H9 (cell line): Measurements from ENCODE around the gene INSRR. TPM values are rescaled to one million over a fixed set of nuclear protein-coding genes. Genes with fewer than 3 reads are reported as not detected.

Experiments used
- DNase-seq: peaks from one replicate; pipeline ENCODE4 v3.0.0-alpha.2; 2017
- H2AFZ ChIP-seq: one replicate; pipeline ENCODE4 v1.6.1; 2013; ENCODE audit warnings: mild to moderate bottlenecking, low read length, control low read depth, moderate library complexity
- H2AK5ac ChIP-seq: 2 replicates; pipeline ENCODE4 v1.6.1; 2013; ENCODE audit warnings: low read length, control low read depth, mixed read lengths; ENCODE audit not compliant: insufficient read length
- H2BK120ac ChIP-seq: one replicate; pipeline ENCODE4 v1.6.1; 2013; ENCODE audit warnings: low read depth, mild to moderate bottlenecking, low read length, control low read depth, inconsistent platforms; ENCODE audit not compliant: poor library complexity, severe bottlenecking
- H2BK12ac ChIP-seq: 2 replicates; pipeline ENCODE4 v1.6.1; 2013; ENCODE audit warnings: low read length, control low read depth, mixed read lengths, low read depth; ENCODE audit not compliant: insufficient read length
- H2BK15ac ChIP-seq: 2 replicates; pipeline ENCODE4 v1.6.1; 2013; ENCODE audit warnings: low read depth, low read length, control low read depth
- H2BK20ac ChIP-seq: one replicate; pipeline ENCODE4 v1.6.1; 2013; ENCODE audit warnings: low read depth, mild to moderate bottlenecking, low read length, control low read depth, inconsistent platforms; ENCODE audit not compliant: poor library complexity, severe bottlenecking
- H2BK5ac ChIP-seq: 2 replicates; pipeline ENCODE4 v1.6.1; 2013; ENCODE audit warnings: low read length, control low read depth, mixed read lengths; ENCODE audit not compliant: insufficient read length
- H3K14ac ChIP-seq: 2 replicates; pipeline ENCODE4 v1.6.1; 2013; ENCODE audit warnings: low read length, control low read depth; ENCODE audit not compliant: insufficient read depth
- H3K18ac ChIP-seq: 2 replicates; pipeline ENCODE4 v1.6.1; 2013; ENCODE audit warnings: low read depth, mild to moderate bottlenecking, mixed read lengths, low read length, control low read depth; ENCODE audit not compliant: insufficient read length
- H3K23ac ChIP-seq: 2 replicates; pipeline ENCODE4 v1.6.1; 2013; ENCODE audit warnings: low read length, control low read depth, mixed read lengths, low read depth; ENCODE audit not compliant: insufficient read length
- H3K23me2 ChIP-seq: 2 replicates; pipeline ENCODE4 v1.6.1; 2013; ENCODE audit warnings: low read depth, mild to moderate bottlenecking, mixed read lengths, low read length, control low read depth; ENCODE audit not compliant: insufficient read length, poor library complexity, severe bottlenecking
- H3K27ac ChIP-seq: 2 replicates; pipeline ENCODE4 v1.5.1; 2013; ENCODE audit warnings: low read length, control low read depth, mixed read lengths, low read depth; ENCODE audit not compliant: insufficient read length
- H3K27me3 ChIP-seq: 2 replicates; pipeline ENCODE4 v1.6.1; 2013; ENCODE audit warnings: low read length, control low read depth, inconsistent platforms; ENCODE audit not compliant: insufficient read depth
- H3K4ac ChIP-seq: 2 replicates; pipeline ENCODE4 v1.6.1; 2013; ENCODE audit warnings: low read depth, mild to moderate bottlenecking, control low read depth, inconsistent platforms, low read length, moderate library complexity
- H3K4me1 ChIP-seq: 2 replicates; pipeline ENCODE4 v1.6.1; 2013; ENCODE audit warnings: low read length, control low read depth, inconsistent platforms; ENCODE audit not compliant: insufficient read depth
- H3K4me2 ChIP-seq: 2 replicates; pipeline ENCODE4 v1.6.1; 2013; ENCODE audit warnings: low read length, control low read depth, mixed read lengths; ENCODE audit not compliant: insufficient read length, insufficient read depth
- H3K56ac ChIP-seq: 2 replicates; pipeline ENCODE4 v1.6.1; 2013; ENCODE audit warnings: low read depth, mild to moderate bottlenecking, mixed read lengths, low read length, control low read depth; ENCODE audit not compliant: insufficient read length
- H3K79me1 ChIP-seq: 2 replicates; pipeline ENCODE4 v1.6.1; 2013; ENCODE audit warnings: low read depth, mild to moderate bottlenecking, moderate library complexity, low read length, control low read depth, inconsistent platforms; ENCODE audit not compliant: insufficient read depth, poor library complexity, severe bottlenecking
- H3K79me2 ChIP-seq: 2 replicates; pipeline ENCODE4 v1.6.1; 2013; ENCODE audit warnings: low read length, control low read depth, inconsistent platforms; ENCODE audit not compliant: insufficient read depth
- H3K9ac ChIP-seq: 2 replicates; pipeline ENCODE4 v1.6.1; 2013; ENCODE audit warnings: low read length, control low read depth, mixed read lengths; ENCODE audit not compliant: insufficient read length; ENCODE audit errors: extremely low read depth
- H3K9me3 ChIP-seq: one replicate; pipeline ENCODE4 v1.6.1; 2013; ENCODE audit warnings: low read depth, low read length, inconsistent platforms; ENCODE audit not compliant: control insufficient read depth
- H3T11ph ChIP-seq: one replicate; pipeline ENCODE4 v1.6.1; 2013; ENCODE audit warnings: mild to moderate bottlenecking, low read length, control low read depth, inconsistent platforms
- H4K20me1 ChIP-seq: one replicate; pipeline ENCODE4 v1.6.1; 2013; ENCODE audit not compliant: control insufficient read depth, insufficient read length, insufficient read depth
- H4K5ac ChIP-seq: 2 replicates; pipeline ENCODE4 v1.6.1; 2013; ENCODE audit warnings: low read depth, mild to moderate bottlenecking, mixed read lengths, low read length, control low read depth; ENCODE audit not compliant: insufficient read length
- H4K8ac ChIP-seq: replicated peaks from 2 replicates; pipeline ENCODE4 v1.6.1; 2013; ENCODE audit warnings: low read length, control low read depth, mixed read lengths, low read depth; ENCODE audit not compliant: insufficient read length
- H4K91ac ChIP-seq: 2 replicates; pipeline ENCODE4 v1.6.1; 2013; ENCODE audit warnings: low read depth, mild to moderate bottlenecking, moderate library complexity, mixed read lengths, low read length, control low read depth; ENCODE audit not compliant: insufficient read length
- H3K27ac Mint-ChIP-seq, 3 experiments: 2 replicates in 2 of 3; 3 replicates in 1 of 3; pipeline ENCODE4 v1.8.0; 2020 to 2021; ENCODE audit warnings: mixed read lengths in 3 of 3, mild to moderate bottlenecking in 1 of 3, moderate library complexity in 1 of 3
- H3K27me3 Mint-ChIP-seq: 2 replicates; pipeline ENCODE4 v1.8.0; 2021; ENCODE audit warnings: low read depth, mild to moderate bottlenecking, moderate library complexity, mixed read lengths
- H3K36me3 Mint-ChIP-seq, 3 experiments: 2 replicates in 2 of 3; 3 replicates in 1 of 3; pipeline ENCODE4 v1.8.0; 2020 to 2021; ENCODE audit warnings: low read depth in 3 of 3, mixed read lengths in 3 of 3; ENCODE audit not compliant: insufficient read depth in 1 of 3
- H3K4me1 Mint-ChIP-seq, 2 experiments: 2 replicates each; pipeline ENCODE4 v1.8.0; 2020; ENCODE audit warnings: mixed read lengths in 2 of 2
- H3K4me3 Mint-ChIP-seq, 2 experiments: 2 replicates in 1 of 2; 3 replicates in 1 of 2; pipeline ENCODE4 v1.8.0; 2020 to 2021; ENCODE audit warnings: mild to moderate bottlenecking in 2 of 2, mixed read lengths in 2 of 2, moderate library complexity in 1 of 2
- H3K9me3 Mint-ChIP-seq, 2 experiments: 2 replicates in 1 of 2; 3 replicates in 1 of 2; pipeline ENCODE4 v1.8.0; 2020; ENCODE audit warnings: mild to moderate bottlenecking in 2 of 2, mixed read lengths in 2 of 2, moderate library complexity in 1 of 2
- CTCF ChIP-seq: fragments of 200-600 bp; sonication (generic); conservative IDR thresholded peaks from 3 replicates; pipeline ENCODE4 v1.8.0; 2021; ENCODE audit warnings: antibody characterized with exemption, mild to moderate bottlenecking
- WGBS: extraction: QIAGEN DNeasy Blood & Tissue Kit; methylation state at CpG from one replicate; pipeline ENCODE4 v1.1.7; 2013; ENCODE audit warnings: missing lambda C conversion rate, low lambda C conversion rate, mixed read lengths; ENCODE audit not compliant: insufficient read length; ENCODE audit errors: extremely low coverage; 5-methylcytosine and 5-hydroxymethylcytosine counted together
- total RNA-seq: library from RNA; stranded (reverse); gene quantifications from 2 replicates; pipeline ENCODE4 v1.2.1, GENCODE V29; 2021

INSRR gene
- total RNA-seq, 1 experiment from 2014 or later, result not detected

GRCh38 chr1:156882543-156882942 lies 23.6 kb upstream of the INSRR start:
- WGBS, result no CpG with 5 or more reads among the region's 3 CpGs

More at GRCh38 chr1:156882543-156882942, 23.6 kb upstream of the INSRR start:
- Mint-ChIP-seq H3K9me3 (no peaks in the 10 kb centered on the region), H3K36me3 (no peaks in the 10 kb centered on the region), H3K27ac (peak overlapping the region in 1 of 3 experiments; percentile 45; a peak in 1 of 7 replicates), H3K4me1 (peaks cover 32 to 57% of the 10 kb centered on the region in 2 experiments), H3K4me3 (no peak overlapping the region), H3K27me3 (peaks cover 74% of the 10 kb centered on the region)
- H2BK5ac ChIP-seq, result no peak overlapping the region
- H2BK120ac ChIP-seq, result no peak overlapping the region
- no peaks in the 10 kb centered on the region; the same call in 1 of the 2 replicates for H3K27me3 ChIP-seq
- H3K79me2 ChIP-seq, result no peaks in the 10 kb centered on the region
- H3K23me2 ChIP-seq, result no peaks in the 10 kb centered on the region
- no peak for DNase-seq
- TF ChIP-seq CTCF, result no peak
- no peak overlapping the region for H3K4me2 ChIP-seq
- no peak overlapping the region for H3K4ac ChIP-seq
- no peak overlapping the region for H3K23ac ChIP-seq
- no peak overlapping the region for H3K14ac ChIP-seq
- no peak overlapping the region for H2BK12ac ChIP-seq
- H2AK5ac ChIP-seq, result no peak overlapping the region
- no peaks in the 10 kb centered on the region for H3K79me1 ChIP-seq
- no peak overlapping the region for H4K5ac ChIP-seq
- H3K56ac ChIP-seq, result no peak overlapping the region
- H2AFZ ChIP-seq, result no peak overlapping the region
- H3K4me1 ChIP-seq, result peaks cover 2% of the 10 kb centered on the region; the same call in 1 of the 2 replicates
- H3K9me3 ChIP-seq, result no peaks in the 10 kb centered on the region
- no peak overlapping the region for H3K27ac ChIP-seq
- no peak overlapping the region for H3K9ac ChIP-seq
- no peaks in the 10 kb centered on the region for H4K20me1 ChIP-seq
- no peak overlapping the region for H4K91ac ChIP-seq
- H3T11ph ChIP-seq, result no peak overlapping the region
- no peak overlapping the region for H2BK20ac ChIP-seq
- H3K18ac ChIP-seq, result no peak overlapping the region
- no peak overlapping the region for H4K8ac ChIP-seq
- no peak overlapping the region for H2BK15ac ChIP-seq
